Parathyroid adenoma (tissue), 2 donors: ENCODE data around the gene TBX4.
A peak's percentile ranks its signal among the peaks of the same experiment; 100 is the strongest.

Experiments used
- H2AFZ ChIP-seq: fragments of 300-600 bp; sonication (generic); one replicate; pipeline ENCODE4 v1.7.0; 2017; ENCODE audit warnings: antibody characterized with exemption, mild to moderate bottlenecking
- H3K27ac ChIP-seq: fragments of 300-600 bp; sonication (generic); one replicate; pipeline ENCODE4 v1.7.0; 2017
- H3K27me3 ChIP-seq: fragments of 300-600 bp; sonication (generic); one replicate; pipeline ENCODE4 v1.7.0; 2017; ENCODE audit warnings: low read length; ENCODE audit not compliant: control insufficient read depth, insufficient read depth
- H3K36me3 ChIP-seq: fragments of 300-600 bp; sonication (generic); one replicate; pipeline ENCODE4 v1.7.0; 2017; ENCODE audit warnings: low read length; ENCODE audit not compliant: control insufficient read depth, insufficient read depth
- H3K4me1 ChIP-seq: fragments of 300-600 bp; sonication (generic); one replicate; pipeline ENCODE4 v1.7.0; 2017; ENCODE audit warnings: control low read depth
- H3K4me2 ChIP-seq: fragments of 300-600 bp; sonication (generic); one replicate; pipeline ENCODE4 v1.7.0; 2017; ENCODE audit warnings: low read length
- H3K4me3 ChIP-seq: fragments of 300-600 bp; sonication (generic); one replicate; pipeline ENCODE4 v1.7.0; 2017; ENCODE audit warnings: low read depth, low read length
- H3K79me2 ChIP-seq: fragments of 300-600 bp; sonication (generic); one replicate; pipeline ENCODE4 v1.7.0; 2017; ENCODE audit warnings: control low read depth
- H3K9ac ChIP-seq: fragments of 300-600 bp; sonication (generic); one replicate; pipeline ENCODE4 v1.7.0; 2017; ENCODE audit warnings: mild to moderate bottlenecking
- H3K9me3 ChIP-seq: fragments of 300-600 bp; sonication (generic); one replicate; pipeline ENCODE4 v1.7.0; 2017; ENCODE audit warnings: low read length; ENCODE audit not compliant: control insufficient read depth
- TF ChIP-seq, protein P1 (sequence below): fragments of 300-600 bp; sonication (generic); IDR thresholded peaks from one replicate; pipeline ENCODE4 v1.7.0; 2017; ENCODE audit warnings: antibody characterized with exemption, mild to moderate bottlenecking
- donor health status: primary hyperparathyroidism.

TBX4 gene

DNA sequence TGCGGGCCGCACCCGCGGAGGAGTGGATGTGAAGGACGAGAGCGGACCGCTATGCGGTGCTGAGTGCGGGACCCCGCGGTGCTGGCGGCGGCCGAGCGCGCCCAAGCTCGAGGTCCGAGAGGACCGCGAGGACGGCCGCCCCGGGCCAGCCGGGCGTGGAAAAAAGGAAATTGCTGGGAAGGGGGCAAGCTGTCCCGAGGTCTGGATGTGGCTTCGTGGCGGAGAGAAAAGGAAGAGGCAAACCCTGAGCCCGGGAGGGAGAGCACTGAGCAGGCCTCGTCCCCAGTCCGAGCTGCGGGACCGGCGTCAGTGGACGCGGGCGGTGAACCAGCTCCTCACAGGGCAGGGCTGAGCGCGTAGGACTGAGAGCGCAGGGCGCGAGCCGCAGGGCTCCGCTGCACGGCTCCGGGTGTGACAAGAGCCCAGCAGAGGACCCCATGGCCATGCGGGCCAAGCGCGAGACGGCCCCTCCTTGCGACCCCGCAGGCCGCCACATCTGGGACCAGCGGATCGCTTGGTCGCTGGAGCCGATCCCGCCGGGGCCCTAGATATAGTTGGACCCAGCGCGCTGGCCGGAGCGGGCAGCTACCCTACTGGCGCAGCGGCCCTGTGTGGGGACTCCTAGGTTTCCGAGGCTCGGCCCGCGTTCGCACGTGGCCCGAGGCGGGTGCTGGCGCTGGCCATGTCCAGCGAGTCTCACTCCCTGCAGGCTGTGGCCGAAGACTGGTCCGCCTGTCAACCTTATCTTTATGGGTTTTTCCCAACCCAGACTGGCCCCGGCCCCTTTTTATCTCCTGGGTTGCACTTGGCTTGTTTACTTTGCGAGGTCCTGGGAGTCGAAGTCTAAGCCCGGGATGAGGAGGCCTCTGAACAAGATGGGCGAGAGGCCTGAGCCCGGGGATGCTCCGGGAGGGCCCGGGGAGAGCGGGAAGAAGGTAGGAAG, 2.4 kb downstream of the TBX4 start:
- Histone ChIP-seq H3K27ac (no peak overlapping the region), H3K36me3 (no peaks in the 10 kb centered on the region), H3K79me2 (no peaks in the 10 kb centered on the region), H3K4me2 (peak overlapping the region; percentile 35), H3K27me3 (peaks cover 60% of the 10 kb centered on the region), H3K9ac (no peak overlapping the region), H3K4me3 (no peak overlapping the region), H3K9me3 (no peaks in the 10 kb centered on the region), H2AFZ (peak overlapping the region; percentile 3), H3K4me1 (no peaks in the 10 kb centered on the region)
- TF ChIP-seq, protein P1, sequence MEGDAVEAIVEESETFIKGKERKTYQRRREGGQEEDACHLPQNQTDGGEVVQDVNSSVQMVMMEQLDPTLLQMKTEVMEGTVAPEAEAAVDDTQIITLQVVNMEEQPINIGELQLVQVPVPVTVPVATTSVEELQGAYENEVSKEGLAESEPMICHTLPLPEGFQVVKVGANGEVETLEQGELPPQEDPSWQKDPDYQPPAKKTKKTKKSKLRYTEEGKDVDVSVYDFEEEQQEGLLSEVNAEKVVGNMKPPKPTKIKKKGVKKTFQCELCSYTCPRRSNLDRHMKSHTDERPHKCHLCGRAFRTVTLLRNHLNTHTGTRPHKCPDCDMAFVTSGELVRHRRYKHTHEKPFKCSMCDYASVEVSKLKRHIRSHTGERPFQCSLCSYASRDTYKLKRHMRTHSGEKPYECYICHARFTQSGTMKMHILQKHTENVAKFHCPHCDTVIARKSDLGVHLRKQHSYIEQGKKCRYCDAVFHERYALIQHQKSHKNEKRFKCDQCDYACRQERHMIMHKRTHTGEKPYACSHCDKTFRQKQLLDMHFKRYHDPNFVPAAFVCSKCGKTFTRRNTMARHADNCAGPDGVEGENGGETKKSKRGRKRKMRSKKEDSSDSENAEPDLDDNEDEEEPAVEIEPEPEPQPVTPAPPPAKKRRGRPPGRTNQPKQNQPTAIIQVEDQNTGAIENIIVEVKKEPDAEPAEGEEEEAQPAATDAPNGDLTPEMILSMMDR: no peak

GRCh38 chr17:61455324-61456060, 3.3 kb downstream of the TBX4 start:
- H3K4me3 ChIP-seq: no peak overlapping the region
- H2AFZ ChIP-seq: no peak overlapping the region
- TF ChIP-seq, protein P1: no peak
- peaks cover 60% of the 10 kb centered on the region for H3K27me3 ChIP-seq
- H3K4me1 ChIP-seq: no peaks in the 10 kb centered on the region
- H3K27ac ChIP-seq: no peak overlapping the region
- H3K9me3 ChIP-seq: no peaks in the 10 kb centered on the region
- no peaks in the 10 kb centered on the region for H3K36me3 ChIP-seq
- H3K9ac ChIP-seq: no peak overlapping the region
- no peaks in the 10 kb centered on the region for H3K79me2 ChIP-seq
- no peak overlapping the region for H3K4me2 ChIP-seq

GRCh38 chr17:61456061-61456681, 3.9 kb downstream of the TBX4 start:
- no peak overlapping the region for H3K27ac ChIP-seq
- TF ChIP-seq, protein P1: no peak
- H3K36me3 ChIP-seq: no peaks in the 10 kb centered on the region
- no peak overlapping the region for H3K9ac ChIP-seq
- no peaks in the 10 kb centered on the region for H3K79me2 ChIP-seq
- no peak overlapping the region for H2AFZ ChIP-seq
- H3K4me1 ChIP-seq: no peaks in the 10 kb centered on the region
- no peak overlapping the region for H3K4me2 ChIP-seq
- H3K27me3 ChIP-seq: peaks cover 58% of the 10 kb centered on the region
- no peaks in the 10 kb centered on the region for H3K9me3 ChIP-seq
- no peak overlapping the region for H3K4me3 ChIP-seq

DNA sequence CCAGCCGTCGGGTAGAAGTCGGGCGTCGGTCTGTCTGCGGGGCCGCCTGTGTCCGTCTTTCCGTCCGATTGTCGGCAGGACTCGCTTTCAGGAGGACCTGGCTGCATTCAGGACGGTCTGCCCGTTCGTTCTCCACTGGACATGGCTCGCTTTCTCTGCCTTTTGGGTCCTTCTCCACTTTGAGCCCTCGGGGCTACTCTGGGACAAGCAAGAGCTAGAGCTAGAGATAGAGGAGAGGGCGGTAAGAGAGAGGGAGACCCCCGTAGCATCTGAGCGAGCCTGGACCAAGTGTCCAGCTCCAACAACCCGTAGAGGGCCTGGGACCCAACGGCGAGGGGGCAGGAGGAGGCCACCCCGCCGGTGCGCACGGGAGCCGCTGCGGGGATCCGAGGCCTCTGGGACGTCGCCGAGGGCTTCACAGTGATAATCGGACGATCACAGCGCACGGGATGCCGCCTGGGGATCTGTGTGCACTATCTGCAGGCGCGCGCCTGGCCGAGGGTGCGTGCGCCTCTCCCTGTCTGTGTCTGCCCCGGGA, 4.5 kb downstream of the TBX4 start:
- TF ChIP-seq, protein P1: no peak
- Histone ChIP-seq H3K9me3 (no peaks in the 10 kb centered on the region), H3K4me1 (no peaks in the 10 kb centered on the region), H3K27ac (no peak overlapping the region), H3K4me3 (no peak overlapping the region), H3K27me3 (peaks cover 52% of the 10 kb centered on the region), H3K79me2 (no peaks in the 10 kb centered on the region), H3K4me2 (peak overlapping the region; percentile 52), H3K9ac (no peak overlapping the region), H3K36me3 (no peaks in the 10 kb centered on the region), H2AFZ (no peak overlapping the region)
